Measurements from ENCODE around the gene ASB2.

ASB2 gene

DNA sequence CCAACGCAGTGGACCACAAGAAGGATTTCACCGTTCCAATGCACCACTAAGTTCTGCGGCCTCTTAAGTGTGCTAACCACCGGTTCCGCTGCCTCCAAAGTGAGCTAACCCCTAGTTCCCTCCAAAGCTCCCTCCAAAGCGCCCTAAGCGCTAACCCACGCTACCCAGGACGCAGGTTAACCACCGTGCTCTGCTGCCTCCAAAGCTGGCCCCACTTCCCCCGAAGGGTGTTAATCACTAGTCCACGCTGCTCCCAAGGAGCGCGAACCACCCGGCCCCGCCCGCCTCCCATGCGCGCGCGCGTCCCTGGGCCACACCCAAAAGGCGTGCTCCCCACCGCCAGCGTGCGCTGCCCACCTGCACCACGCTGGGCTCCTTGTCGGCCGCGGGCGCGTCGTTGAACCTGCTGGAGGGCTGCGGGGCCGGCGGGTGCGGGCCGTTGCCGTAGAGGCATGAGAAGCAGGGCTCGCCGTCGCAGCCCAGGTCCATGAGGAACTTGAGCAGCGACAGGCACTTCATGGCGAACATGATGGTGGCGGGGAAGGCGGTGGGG is 37.5 kb downstream of the ASB2 start:
- no peak for DNase-seq (ENCODE audit: low read depth in 1 of 2, low spot score in 1 of 2)
- Histone ChIP-seq H3K27ac (replicated peaks) (no peak overlapping the region), H3K27me3 (ENCODE audit: insufficient read depth, poor library complexity, severe bottlenecking) (no peaks in the 10 kb centered on the region), H3K4me3 (replicated peaks; ENCODE audit: insufficient read depth, low read length) (no peak overlapping the region)
- no peak for TF ChIP-seq SPI1 (IDR thresholded peaks at IDR 0.05; ENCODE audit: borderline replicate concordance, low read depth)
- no peak for TF ChIP-seq REST (IDR thresholded peaks at IDR 0.05; ENCODE audit: insufficient replicate concordance, low read depth)

DNA sequence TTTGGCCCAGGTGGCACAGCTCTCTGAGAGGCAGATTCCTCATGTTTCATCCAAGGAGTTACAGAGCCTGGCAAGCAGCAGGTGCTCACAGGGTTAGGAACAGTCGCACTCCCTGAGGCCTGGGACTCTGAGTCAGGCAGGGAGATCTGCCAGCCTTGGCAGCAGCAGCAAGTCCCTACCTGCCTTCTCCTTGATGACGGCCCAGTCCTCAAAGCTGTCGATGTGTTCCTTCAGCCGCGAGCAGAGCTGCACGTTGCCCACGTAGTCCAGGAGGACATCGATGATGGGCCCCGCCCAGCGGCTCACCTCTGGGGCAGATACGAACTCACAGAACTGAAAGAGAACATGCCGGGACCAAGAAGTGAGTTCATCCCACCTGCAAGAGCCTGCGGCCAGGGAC is 38.9 kb downstream of the ASB2 start:
- H3K27ac ChIP-seq (replicated peaks) = no peak overlapping the region
- H3K27me3 ChIP-seq (ENCODE audit: insufficient read depth, poor library complexity, severe bottlenecking) = no peaks in the 10 kb centered on the region
- H3K4me3 ChIP-seq (replicated peaks; ENCODE audit: insufficient read depth, low read length) = no peak overlapping the region
- TF ChIP-seq GABPA (IDR thresholded peaks at IDR 0.05; ENCODE audit: low read depth) = no peak
- TF ChIP-seq SPI1 (IDR thresholded peaks at IDR 0.05; ENCODE audit: borderline replicate concordance, low read depth) = no peak
- TF ChIP-seq POLR2AphosphoS5 (IDR thresholded peaks at IDR 0.05; ENCODE audit: low read depth) = no peak
- TF ChIP-seq, protein P1, sequence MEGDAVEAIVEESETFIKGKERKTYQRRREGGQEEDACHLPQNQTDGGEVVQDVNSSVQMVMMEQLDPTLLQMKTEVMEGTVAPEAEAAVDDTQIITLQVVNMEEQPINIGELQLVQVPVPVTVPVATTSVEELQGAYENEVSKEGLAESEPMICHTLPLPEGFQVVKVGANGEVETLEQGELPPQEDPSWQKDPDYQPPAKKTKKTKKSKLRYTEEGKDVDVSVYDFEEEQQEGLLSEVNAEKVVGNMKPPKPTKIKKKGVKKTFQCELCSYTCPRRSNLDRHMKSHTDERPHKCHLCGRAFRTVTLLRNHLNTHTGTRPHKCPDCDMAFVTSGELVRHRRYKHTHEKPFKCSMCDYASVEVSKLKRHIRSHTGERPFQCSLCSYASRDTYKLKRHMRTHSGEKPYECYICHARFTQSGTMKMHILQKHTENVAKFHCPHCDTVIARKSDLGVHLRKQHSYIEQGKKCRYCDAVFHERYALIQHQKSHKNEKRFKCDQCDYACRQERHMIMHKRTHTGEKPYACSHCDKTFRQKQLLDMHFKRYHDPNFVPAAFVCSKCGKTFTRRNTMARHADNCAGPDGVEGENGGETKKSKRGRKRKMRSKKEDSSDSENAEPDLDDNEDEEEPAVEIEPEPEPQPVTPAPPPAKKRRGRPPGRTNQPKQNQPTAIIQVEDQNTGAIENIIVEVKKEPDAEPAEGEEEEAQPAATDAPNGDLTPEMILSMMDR (IDR thresholded peaks at IDR 0.05; ENCODE audit: insufficient read depth, low read length) = no peak
- no peak for TF ChIP-seq REST (IDR thresholded peaks at IDR 0.05; ENCODE audit: insufficient replicate concordance, low read depth)
- DNase-seq (ENCODE audit: low read depth in 1 of 2, low spot score in 1 of 2) = no peak

DNA sequence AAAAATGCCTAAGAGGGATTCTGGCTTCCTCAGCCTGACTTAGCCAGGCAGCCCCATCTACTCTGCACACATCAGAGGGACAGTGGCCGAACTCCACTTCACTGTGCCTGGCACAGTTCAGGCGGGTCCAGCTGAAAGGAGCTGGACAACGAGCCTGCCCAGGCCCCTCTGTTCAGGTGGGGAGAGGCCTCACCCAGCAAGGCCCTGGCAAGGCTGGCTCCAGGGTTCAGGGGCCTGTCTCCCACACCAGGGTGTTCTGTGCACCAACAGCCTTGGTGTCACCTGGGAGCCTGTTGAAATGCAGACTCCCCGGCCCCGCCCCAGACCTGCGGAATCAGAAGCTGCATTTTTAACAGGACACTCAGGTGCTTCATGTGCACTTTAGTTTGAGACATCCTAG is 39.4 kb downstream of the ASB2 start:
- TF ChIP-seq SPI1 (IDR thresholded peaks at IDR 0.05; ENCODE audit: borderline replicate concordance, low read depth) = no peak
- TF ChIP-seq GABPA (IDR thresholded peaks at IDR 0.05; ENCODE audit: low read depth) = no peak
- no peak for TF ChIP-seq REST (IDR thresholded peaks at IDR 0.05; ENCODE audit: insufficient replicate concordance, low read depth)
- TF ChIP-seq, protein P1 (IDR thresholded peaks at IDR 0.05; ENCODE audit: insufficient read depth, low read length) = no peak
- Histone ChIP-seq H3K4me3 (replicated peaks; ENCODE audit: insufficient read depth, low read length) (no peak overlapping the region), H3K27ac (replicated peaks) (no peak overlapping the region), H3K27me3 (ENCODE audit: insufficient read depth, poor library complexity, severe bottlenecking) (no peaks in the 10 kb centered on the region)
- DNase-seq (ENCODE audit: low read depth in 1 of 2, low spot score in 1 of 2) = no peak

All from HL-60 (cell line).